ENCODE measurements around the gene ARL4D.

ARL4D gene

GRCh38 chr17:43384476-43384862 is 14.3 kb upstream of the ARL4D start:
- no peaks in the 10 kb centered on the region for H3K9me2 ChIP-seq (ENCODE audit: low read depth, low read length)
- H2AFZ ChIP-seq (ENCODE audit: low read length): no peak overlapping the region
- peaks cover 17% of the 10 kb centered on the region for H3K9me3 ChIP-seq (ENCODE audit: low read length)
- TF ChIP-seq EZH2 (IDR thresholded peaks at IDR 0.05; ENCODE audit: borderline replicate concordance, low read length) (no peak), CTCF (IDR thresholded peaks at IDR 0.05; ENCODE audit: low read length) (no peak)
- no peak overlapping the region for H3K4me3 ChIP-seq (ENCODE audit: low read depth, low read length, poor library complexity, severe bottlenecking)
- no peak overlapping the region for H3K4me2 ChIP-seq (ENCODE audit: low read length)
- H3K79me2 ChIP-seq (ENCODE audit: insufficient read depth, low read length): no peaks in the 10 kb centered on the region
- no peak overlapping the region for H3K9ac ChIP-seq (ENCODE audit: low read length)
- no peaks in the 10 kb centered on the region; the same call in 1 of the 2 replicates for H3K27me3 ChIP-seq (ENCODE audit: insufficient read depth, low read length)
- no peaks in the 10 kb centered on the region for H3F3A ChIP-seq (ENCODE audit: insufficient read depth, low read length)
- H4K20me1 ChIP-seq (ENCODE audit: insufficient read depth, low read length): no peaks in the 10 kb centered on the region
- H3K4me1 ChIP-seq (ENCODE audit: insufficient read depth, low read length, severe bottlenecking): peaks cover 15% of the 10 kb centered on the region
- H3K27ac ChIP-seq (ENCODE audit: low read depth, low read length, poor library complexity, severe bottlenecking): no peak overlapping the region
- H3K36me3 ChIP-seq (ENCODE audit: insufficient read depth, low read length): no peaks in the 10 kb centered on the region; the same call in 1 of the 2 replicates

- H3K9ac ChIP-seq (ENCODE audit: low read length): no peak overlapping the region
- no peak overlapping the region for H2AFZ ChIP-seq (ENCODE audit: low read length)
- H3K36me3 ChIP-seq (ENCODE audit: insufficient read depth, low read length): no peaks in the 10 kb centered on the region; the same call in 1 of the 2 replicates
- H3K27me3 ChIP-seq (ENCODE audit: insufficient read depth, low read length): no peaks in the 10 kb centered on the region; the same call in 1 of the 2 replicates
- TF ChIP-seq CTCF (IDR thresholded peaks at IDR 0.05; ENCODE audit: low read length) (no peak), EZH2 (IDR thresholded peaks at IDR 0.05; ENCODE audit: borderline replicate concordance, low read length) (no peak)
- H3K4me3 ChIP-seq (ENCODE audit: low read depth, low read length, poor library complexity, severe bottlenecking): no peak overlapping the region
- no peak overlapping the region for H3K4me2 ChIP-seq (ENCODE audit: low read length)
- no peaks in the 10 kb centered on the region for H4K20me1 ChIP-seq (ENCODE audit: insufficient read depth, low read length)
- no peaks in the 10 kb centered on the region for H3K79me2 ChIP-seq (ENCODE audit: insufficient read depth, low read length)
- H3K9me3 ChIP-seq (ENCODE audit: low read length): peaks cover 12% of the 10 kb centered on the region
- H3K9me2 ChIP-seq (ENCODE audit: low read depth, low read length): no peaks in the 10 kb centered on the region
- H3F3A ChIP-seq (ENCODE audit: insufficient read depth, low read length): no peaks in the 10 kb centered on the region
- H3K4me1 ChIP-seq (ENCODE audit: insufficient read depth, low read length, severe bottlenecking): peaks cover 19% of the 10 kb centered on the region
- no peak overlapping the region for H3K27ac ChIP-seq (ENCODE audit: low read depth, low read length, poor library complexity, severe bottlenecking)
These were observed 13.6 kb upstream of the ARL4D start for GRCh38 chr17:43385046-43385831.

- Histone ChIP-seq H3F3A (ENCODE audit: insufficient read depth, low read length) (no peaks in the 10 kb centered on the region), H3K36me3 (ENCODE audit: insufficient read depth, low read length) (no peaks in the 10 kb centered on the region), H2AFZ (ENCODE audit: low read length) (no peak overlapping the region), H3K9ac (ENCODE audit: low read length) (peak overlapping the region; percentile 61), H3K4me2 (ENCODE audit: low read length) (peak overlapping the region; percentile 94), H4K20me1 (ENCODE audit: insufficient read depth, low read length) (no peaks in the 10 kb centered on the region), H3K9me3 (ENCODE audit: low read length) (no peaks in the 10 kb centered on the region), H3K27ac (ENCODE audit: low read depth, low read length, poor library complexity, severe bottlenecking) (peak overlapping the region; percentile 72), H3K4me3 (ENCODE audit: low read depth, low read length, poor library complexity, severe bottlenecking) (peak overlapping the region; percentile 65), H3K79me2 (ENCODE audit: insufficient read depth, low read length) (no peaks in the 10 kb centered on the region), H3K27me3 (ENCODE audit: insufficient read depth, low read length) (no peaks in the 10 kb centered on the region; the same call in 1 of the 2 replicates), H3K9me2 (ENCODE audit: low read depth, low read length) (no peaks in the 10 kb centered on the region), H3K4me1 (ENCODE audit: insufficient read depth, low read length, severe bottlenecking) (peaks cover 19% of the 10 kb centered on the region)
- TF ChIP-seq CTCF (IDR thresholded peaks at IDR 0.05; ENCODE audit: low read length): no peak
These were observed 10.3 kb upstream of the ARL4D start for GRCh38 chr17:43388359-43389045.
